Activated gamma-delta T cell treated with anti-CD3 and anti-CD28 coated beads, Interleukin-2, amount 50 U/mL, for 16 hours (primary cell): ENCODE results near the gene RBBP7.

Experiments
- DNase-seq: peaks from one replicate; pipeline ENCODE4 v3.0.0-alpha.2; 2020; ENCODE audit warnings: low read depth

RBBP7 gene

DNA sequence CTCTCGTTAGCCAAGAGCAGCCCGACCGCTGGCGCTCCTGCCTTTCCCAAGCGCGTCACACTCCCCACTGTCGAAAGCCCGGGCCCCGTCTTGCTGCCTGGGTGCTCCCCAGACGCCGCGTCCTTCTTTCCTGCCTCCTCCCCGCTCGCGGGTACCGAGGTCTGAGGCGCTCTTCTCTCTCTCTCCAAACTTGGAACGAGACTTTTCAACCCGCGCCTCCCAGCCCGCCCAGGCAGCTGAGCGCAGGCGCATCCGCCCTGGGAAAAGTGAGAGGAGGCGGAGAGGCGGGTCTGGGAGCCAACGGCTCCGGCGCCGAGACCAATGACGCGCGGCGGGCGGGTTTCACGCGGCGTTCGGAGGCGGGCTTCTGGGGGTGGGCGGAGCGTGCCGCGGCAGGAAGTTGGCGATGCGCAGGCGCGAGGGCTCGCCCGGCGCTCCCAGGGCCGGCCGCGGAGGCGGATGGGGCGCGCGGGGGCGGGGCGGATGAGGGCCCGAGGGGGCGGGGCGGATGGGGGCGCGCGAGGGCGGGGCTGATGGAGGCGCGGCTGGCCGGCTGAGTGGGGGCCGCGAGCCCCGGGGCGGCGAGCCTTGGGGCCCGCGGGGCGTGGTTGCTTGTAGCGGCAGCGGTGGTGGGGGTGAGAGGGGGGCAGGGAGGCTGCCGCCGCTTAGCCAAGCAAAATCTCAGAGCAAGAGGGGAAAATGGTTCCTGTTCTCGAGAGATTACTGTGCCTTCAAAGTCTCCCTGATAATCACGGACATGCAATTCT, at the start of gene RBBP7:
Gene RBBP7, minus strand, starts transcription at position 268 of the 767 bp plus-strand sequence. CDS start 309 bp downstream, outside the sequence.
- peak; percentile 89 for DNase-seq

DNA sequence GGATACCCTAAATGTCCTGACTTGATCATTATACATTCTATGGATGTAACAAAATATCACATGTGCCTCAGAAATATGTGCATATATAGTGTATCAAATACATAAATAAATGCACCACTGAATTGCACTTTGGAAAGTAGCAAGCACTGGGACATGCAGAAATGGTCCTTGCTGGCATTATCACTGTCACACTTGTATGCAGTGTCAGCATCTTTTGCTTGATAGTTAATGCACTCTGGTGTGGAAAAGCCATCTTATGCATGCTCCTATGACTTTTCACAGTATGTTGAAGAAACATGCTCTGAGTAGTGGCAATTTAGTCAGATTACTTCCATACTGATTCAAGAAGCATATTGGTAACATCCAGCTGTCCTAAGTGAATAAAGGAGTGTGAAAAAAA, 48.8 kb upstream of the RBBP7 start:
- DNase-seq, result no peak

DNA sequence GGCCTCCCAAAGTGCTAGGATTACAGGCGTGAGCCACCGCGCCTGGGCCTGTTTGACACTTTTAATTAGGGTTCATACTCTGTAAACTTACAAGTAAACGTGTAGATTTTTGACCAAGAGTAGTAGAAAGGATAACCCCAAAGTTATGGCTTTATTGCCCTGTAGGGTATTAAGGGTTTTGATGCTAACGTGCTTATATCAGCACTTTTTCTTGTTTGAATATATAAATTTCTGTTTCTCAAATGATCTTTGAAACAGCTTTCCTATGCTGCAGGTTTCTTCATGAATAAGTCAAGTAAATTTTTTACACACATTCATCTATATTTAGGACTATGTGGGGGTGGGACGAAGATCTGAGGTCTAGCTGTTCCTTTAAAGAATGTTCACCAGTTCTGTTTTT, 47.0 kb upstream of the RBBP7 start:
- no peak for DNase-seq

- no peak for DNase-seq
These were observed 46.4 kb upstream of the RBBP7 start for GRCh38 chrX:16916561-16916960.

- no peak for DNase-seq
These were observed 43.9 kb upstream of the RBBP7 start for GRCh38 chrX:16914058-16914457.

- no peak for DNase-seq
These were observed 40.2 kb upstream of the RBBP7 start for GRCh38 chrX:16910376-16910775.

GRCh38 chrX:16903274-16904022, 33.3 kb upstream of the RBBP7 start:
- DNase-seq, result no peak

- no peak for DNase-seq
These were observed 27.3 kb upstream of the RBBP7 start for GRCh38 chrX:16897445-16897844.

- DNase-seq, result peak; percentile 38
These were observed 22.6 kb upstream of the RBBP7 start for GRCh38 chrX:16892504-16893362.

- no peak for DNase-seq
These were observed 15.5 kb upstream of the RBBP7 start for GRCh38 chrX:16885628-16886027.

GRCh38 chrX:16883487-16883804, 13.3 kb upstream of the RBBP7 start:
- no peak for DNase-seq

DNA sequence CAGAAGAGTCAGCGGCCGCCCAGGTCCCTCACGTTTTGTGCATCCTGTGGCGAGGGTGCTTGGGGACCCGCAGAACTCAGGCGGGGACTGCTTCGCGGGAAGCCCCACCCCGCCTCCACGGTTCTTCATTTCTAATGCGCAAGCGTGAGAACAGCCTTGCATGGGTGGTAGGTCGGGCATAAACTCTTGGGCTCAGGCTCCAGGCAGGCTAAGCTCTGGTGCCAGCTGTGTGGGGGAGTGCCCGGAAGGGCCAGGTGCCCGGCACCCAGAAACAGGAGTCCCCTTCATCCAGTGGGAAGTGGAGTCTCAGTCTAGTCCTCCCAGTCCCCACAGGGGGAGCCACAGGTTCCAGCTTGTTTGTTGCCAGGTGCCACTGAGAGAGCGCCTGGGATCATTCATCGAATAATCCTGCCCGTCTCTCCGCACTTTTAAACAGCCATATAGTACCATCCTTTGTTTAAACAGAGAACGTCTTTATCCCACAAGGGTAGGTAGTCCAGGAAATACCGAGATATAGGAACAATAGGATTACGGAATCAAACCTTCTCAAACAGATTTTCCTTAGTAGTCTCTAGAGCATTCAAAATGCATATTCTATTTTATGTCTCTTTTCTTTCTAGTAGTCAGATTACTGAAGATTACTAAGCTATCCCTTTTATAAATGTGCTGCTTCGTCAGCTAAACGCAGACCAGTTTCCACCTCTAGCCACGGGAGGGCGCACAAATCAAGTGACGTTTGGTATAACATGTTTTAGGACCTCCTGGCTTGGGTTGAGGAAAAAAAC, 12.7 kb upstream of the RBBP7 start:
- DNase-seq, result peak; percentile 53

DNA sequence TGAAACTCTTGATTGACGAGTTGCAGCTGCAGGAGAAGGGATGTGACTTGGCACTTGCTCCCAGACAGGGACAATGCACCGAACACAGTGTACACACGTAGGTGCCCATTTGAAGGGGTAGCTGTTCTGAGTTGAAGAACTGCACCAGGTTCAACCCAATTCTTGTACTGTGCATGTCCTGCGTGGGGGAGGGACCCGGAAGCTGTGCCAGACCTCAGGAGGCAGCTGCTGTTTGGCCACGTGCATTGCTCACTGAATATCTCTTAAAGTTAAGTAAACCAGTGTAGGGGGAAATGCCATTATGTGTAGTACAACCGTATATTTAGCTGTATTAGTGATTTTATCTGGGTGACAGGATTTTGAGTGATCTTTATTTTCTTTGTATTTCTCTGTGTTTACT, 12.0 kb upstream of the RBBP7 start:
- DNase-seq, result no peak

DNA sequence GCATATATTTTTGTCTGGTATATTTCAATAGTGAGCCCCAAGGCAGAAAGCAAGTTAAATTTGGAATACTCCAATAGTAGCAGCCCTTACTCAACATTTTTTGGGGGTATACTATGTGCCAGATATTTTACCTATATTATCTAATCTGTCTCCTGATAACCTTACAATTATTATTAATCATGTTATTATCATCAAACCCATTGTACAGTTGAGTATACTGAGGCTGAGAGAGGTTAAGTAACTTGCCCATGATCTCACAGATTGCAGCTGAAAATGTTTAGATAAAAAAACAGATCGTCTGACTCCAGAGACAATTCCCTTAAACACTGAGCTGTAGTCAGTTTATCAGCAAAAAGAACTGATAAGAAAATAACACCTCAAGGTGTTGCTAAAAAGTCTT, 6.5 kb upstream of the RBBP7 start:
- no peak for DNase-seq

DNA sequence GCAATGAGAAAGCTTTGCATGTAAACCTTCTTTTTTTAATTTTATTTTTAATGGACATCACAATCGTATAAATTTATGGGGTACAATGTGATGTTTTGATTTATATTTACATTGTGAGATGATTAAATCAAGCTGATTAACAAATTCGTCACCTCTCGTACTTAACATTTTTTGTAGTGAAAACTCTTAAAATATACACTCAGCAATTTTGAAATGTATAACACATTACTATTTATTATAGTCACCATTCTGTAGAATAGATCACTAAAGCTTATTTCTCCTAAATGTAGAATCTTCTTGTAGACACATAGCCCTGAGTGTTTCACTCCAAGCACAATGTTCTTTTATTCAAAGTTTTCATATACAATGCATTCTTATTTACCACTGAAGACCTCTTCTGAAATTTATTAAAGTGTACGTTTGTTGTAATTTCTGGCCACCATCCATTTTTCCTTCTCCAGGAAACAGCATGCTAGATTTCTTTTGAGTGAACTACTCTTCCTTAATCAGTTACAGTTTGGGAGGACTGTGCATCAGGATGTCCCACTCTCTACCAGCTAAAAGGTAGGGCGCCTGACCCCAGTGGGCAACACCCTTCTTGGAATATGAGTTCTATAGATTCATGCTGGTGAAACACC, 4.4 kb upstream of the RBBP7 start:
- no peak for DNase-seq

DNA sequence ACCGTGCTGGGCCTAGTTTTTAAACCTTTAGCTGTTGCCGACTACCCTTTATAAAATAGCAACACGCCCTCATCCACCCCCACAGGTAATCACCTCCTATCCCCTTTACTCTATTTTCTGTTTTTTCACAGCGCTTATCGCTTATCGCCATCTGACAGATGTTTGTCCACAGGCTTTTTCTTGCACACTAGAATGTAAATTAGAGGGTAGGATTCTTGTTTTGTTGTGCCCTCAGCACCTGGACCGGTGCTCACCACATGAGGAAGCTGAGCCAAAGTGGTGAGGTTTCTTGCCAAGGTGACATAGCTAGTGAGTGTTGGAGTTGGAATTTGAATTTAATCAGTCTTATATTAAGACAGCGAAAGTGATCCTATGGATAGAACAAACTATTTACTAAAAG, 2.9 kb upstream of the RBBP7 start:
- no peak for DNase-seq

GRCh38 chrX:16870862-16871815, 977 bp upstream of the RBBP7 start:
- DNase-seq, result no peak

DNA sequence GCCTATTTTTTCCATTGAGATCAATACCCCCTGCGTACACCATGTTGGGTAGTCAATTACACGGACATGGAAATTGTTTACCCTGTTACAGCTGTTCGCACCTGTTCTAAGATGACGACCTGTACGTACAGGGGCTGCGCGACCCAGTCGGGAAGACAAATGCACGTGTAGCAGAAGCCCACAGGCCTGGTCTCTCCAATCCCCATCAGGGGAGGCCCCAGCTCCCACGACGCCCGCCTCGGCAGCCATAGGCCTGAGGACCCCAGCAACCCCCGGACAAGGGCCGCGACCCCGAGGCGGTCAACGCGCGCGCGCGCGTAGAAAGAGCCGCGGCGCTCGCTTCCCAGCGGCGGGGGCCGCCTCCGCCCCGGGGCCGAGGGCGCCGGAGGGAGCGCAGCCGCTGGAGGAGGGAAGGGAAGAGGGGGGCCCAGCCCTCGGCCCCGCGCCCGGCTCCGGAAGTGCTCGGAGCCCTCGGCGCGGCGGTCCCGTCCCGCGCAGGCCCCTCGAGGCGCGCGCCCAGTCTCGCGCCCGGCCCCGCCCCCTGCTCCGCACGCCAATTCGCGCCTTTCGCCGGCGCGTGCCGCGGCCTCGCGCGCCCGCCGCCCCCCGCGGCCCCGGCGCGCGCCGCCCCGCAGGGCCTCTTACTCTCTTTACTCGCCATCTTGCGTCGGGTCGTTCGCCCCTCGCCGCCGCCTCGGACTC, 618 bp downstream of the RBBP7 start:
- DNase-seq, result peak; percentile 22

DNA sequence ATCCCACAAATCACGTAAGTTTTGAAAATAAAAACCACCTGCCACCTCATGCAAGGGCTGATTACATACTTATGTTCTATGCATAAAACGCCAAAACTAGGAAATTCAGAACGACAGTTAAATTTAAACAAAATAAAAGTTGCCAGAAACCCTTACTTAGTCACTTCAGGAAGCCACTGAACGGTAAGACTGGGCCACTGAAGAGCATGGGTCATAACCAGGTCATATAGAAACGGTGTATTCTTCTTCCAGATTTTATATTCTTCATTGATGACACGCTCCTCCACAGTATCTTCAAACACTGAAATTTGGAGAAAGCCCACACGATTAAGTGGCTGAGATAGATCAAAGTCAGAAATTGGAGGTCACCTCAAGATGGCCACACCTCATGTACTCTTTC, 1.2 kb downstream of the RBBP7 start:
- DNase-seq, result no peak

DNA sequence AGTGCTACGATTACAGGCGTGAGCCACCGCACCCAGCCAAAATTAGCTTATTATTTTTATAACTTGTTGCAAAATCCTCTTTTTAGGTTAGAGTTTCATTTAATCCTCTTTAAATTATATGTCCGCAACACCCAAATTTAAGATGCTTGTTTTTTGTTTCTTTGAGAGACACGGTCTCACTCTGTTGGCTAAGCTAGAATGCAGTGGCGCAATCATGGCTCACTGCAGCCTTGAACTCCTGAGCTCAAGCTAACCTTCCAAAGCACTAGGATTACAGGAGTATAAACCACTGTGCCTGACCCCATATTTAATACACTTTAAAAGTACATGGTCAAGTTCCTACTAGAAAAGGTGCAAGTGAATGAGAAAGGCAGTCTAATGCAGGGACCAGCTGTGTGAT, 2.2 kb downstream of the RBBP7 start:
- no peak for DNase-seq
